ENCODE results near the gene ESYT2.
A peak's percentile ranks its signal among the peaks of the same experiment; 100 is the strongest.

ESYT2 gene

GRCh38 chr7:158821171-158822031, 7.9 kb downstream of the ESYT2 start:
- peak in 1 of 2 donors; percentile 32 for DNase-seq

DNA sequence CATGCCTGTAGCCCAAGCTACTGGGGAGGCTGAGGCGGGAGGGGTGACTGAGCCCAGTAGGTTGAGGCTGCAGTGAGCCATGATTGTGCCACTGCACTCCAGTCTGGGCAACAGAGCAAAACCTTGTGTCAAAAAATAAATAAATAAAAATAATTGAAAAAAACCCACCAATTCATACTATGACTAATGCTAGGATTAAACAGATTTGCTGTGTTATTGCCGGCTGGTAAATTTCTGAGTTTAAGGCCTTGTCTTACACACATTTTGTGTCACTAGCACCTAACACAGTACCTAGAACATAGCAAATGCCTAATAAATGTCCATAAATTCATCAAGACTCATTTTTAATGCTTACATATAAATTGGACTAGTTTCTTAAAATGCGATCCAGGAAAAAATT, 8.7 kb downstream of the ESYT2 start:
- DNase-seq = no peak

DNA sequence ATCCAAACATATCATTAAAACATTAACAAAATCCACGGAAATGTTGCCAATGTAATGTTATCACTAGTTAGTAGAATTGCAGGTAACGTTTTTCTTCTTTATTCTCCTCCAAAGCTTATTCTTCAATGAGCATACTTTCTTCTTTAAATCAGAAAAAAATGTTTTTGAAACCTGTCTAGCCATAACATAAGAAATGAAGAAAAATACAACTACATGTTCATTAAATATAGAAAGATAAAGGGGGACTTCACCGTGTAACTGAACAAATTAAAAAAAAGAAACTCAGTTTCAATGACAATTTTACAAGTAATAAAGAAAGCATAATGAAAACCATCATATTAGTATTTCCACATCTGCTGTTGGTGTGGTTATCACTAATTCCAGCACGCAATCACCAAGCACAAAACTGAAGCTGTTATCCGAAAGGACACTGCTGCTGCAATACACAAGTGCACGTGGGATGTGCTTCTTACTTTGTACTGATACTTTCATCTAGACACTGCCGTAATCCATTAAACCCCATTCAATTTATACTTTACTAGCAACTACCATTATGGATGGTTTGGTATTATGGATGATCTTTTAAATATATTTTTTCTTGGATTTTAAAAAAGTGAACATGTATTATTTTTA, 9.6 kb downstream of the ESYT2 start:
- DNase-seq = no peak

DNA sequence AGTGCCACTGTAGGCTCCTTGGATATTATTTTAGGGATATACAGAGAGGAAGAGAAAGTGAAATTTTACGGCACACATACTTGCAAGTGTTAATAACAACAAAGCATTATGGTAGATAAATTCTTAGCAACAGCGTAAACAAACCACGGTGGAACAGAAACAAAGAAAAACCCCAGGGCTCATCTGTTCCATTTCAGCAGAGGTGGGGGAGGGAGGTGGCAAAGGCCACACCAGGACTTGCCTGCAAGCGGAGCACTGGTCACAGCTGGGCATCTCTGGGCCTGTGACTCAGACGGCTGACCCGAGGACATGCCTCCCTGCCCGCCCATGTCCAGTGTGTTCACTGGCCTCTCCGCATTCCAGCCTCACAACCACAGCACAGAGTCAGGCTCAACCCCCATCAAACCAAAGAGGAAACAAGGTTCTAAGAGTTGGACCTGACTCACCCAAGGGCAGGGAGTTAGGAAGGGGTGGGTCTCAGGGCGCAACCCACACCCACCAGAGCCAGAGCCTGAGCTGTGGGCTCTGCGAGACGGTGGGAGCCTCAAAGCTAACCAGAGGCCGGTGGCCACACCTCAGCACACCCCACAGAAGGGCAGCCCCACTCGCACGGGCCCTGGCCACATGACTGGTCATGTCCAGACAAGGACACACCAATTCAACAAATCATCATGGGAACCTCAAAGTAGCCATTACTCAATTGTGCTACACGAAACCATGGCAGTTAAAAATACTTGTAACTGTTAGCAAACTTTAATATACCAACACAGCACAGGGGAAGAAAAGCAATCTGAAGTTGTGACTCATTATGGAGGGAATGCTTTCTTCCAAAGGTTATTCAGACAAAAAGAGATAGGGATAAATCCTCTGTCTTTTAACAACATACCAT, 10.7 kb downstream of the ESYT2 start:
- DNase-seq = peak; percentile 67 to 79

- DNase-seq = no peak
Observed at GRCh38 chr7:158816995-158817394, 12.3 kb downstream of the ESYT2 start.

DNA sequence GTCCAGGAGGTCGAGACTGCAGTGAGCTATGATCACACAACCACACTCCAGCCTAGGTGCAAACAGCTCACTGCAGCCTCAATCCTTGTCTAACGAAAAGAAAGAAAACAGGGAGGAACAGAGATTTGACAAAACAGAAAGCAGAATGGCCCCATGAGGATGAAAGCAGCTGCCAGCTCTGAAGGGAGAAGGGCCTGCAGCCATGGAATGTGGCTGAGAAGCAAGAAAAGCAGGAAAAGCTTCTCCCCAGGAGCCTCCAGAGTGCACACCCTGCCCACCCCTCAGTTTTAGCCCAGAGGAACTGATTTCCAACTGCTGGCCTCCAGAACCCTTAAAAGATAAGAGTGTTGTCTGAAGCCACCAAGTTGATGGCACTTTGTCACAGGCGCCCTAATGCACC, 13.0 kb downstream of the ESYT2 start:
- no peak for DNase-seq

DNA sequence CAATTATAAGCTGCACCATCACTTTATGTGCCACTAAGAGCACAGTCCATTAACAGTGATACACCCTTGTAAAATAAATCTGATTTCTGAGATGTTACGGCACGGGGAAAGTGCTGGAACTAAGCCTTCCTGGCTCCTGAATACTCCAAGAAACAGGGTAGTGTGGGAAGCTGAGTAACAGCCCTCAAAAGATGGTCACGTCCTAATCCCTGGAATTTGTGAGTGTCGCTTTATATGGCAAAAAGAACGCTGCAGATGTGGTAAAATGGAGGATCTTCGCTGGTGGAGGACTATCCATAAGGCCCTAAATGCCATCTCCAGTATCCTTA, 13.5 kb downstream of the ESYT2 start:
- DNase-seq = no peak

DNA sequence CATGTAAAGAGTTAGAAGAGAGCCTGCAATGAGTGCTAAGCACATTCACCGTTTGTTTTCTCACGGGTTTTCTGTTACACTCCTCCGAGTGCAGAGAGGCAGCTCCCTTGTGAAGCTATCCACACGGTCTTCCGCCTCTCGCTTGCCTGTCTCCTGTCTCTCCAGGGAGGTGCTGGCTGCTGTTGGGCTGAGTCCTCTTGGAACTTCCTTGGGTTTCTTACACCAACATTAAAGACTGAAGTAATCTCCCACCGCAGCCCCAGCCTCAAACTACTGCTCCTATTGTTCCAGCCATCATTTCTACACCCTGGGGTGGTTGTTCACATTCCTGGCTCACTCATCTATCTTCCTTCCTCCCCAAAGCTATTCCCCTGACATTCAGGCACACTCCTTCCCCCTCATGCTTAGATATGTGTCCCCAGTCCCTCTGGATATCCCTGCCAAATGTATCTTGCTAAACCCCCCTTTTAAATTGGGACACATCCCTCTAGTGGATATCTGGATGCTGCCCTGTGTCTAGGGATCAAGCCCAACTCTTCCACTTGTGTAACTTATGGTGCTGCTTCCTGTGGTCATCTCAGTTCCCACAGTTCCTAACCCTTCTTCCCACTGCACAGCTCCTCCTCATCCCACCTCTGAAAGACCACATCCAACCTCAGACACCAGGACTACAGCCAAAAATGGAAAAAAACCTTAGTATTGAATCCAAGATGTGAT, 14.1 kb downstream of the ESYT2 start:
- no peak for DNase-seq

- DNase-seq = no peak
Observed at GRCh38 chr7:158814637-158815036, 14.7 kb downstream of the ESYT2 start.

GRCh38 chr7:158812684-158813083, 16.6 kb downstream of the ESYT2 start:
- DNase-seq = no peak

DNA sequence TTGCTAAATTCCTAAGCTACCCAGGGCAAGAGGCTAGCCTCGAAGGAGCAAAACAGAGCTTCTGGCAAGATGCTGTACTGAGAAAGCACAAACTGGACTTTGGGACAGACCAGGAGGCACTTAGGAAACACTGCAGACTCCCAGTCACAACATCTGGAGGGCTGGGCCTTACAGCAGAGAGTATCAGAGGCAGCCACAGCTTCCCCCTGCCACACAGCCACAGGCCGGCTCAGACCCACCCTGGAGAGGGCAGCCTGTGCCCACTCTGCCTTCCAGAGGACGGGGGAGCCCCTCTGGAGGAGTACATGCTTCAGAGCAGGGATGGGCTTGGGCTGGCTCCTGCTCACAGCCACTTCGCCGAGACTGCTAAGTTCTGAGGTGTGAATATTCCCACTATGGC, 17.4 kb downstream of the ESYT2 start:
- no peak for DNase-seq

GRCh38 chr7:158811461-158811860, 17.8 kb downstream of the ESYT2 start:
- DNase-seq = no peak

DNA sequence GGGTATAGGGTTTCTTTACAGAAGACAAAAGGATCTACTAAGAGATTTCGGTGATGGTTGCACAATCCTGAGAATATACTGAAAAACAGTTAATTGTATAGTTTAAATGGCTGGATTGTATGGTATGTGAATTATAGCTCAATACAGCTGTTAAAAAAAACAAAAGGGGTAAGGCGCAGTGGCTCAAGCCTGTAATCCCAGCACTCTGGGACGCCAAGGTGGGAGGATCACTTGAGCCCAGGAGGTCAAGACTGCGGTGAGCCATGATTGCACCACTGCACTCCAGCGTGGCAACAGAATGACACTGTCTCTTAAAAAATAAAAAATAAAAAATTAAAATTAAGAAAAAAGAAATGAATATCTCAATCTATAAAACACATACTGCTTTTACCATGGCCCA, 18.5 kb downstream of the ESYT2 start:
- DNase-seq = no peak

DNA sequence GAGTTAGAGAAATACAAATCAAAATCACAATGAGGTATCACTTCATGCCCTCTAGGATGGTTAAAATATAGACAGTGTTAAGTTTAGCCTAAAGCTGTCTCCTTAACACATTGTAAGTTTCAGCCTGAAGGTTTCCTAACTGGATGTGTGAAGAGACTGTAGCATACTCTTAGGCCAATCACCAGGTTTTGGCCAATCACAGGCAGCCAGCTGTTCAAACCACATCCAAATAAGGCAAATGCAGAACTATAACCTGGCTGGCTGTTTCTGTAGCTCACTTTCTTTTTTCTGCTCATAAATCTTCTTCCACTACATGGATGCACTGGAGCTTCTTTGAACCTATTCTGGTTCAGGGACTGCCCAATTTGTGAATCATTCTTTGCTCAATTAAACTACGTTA, 19.7 kb downstream of the ESYT2 start:
- peak in 1 of 2 donors; percentile 73 for DNase-seq

GRCh38 chr7:158808126-158808525, 21.2 kb downstream of the ESYT2 start:
- no peak for DNase-seq

- no peak for DNase-seq
Observed at GRCh38 chr7:158805937-158806336, 23.4 kb downstream of the ESYT2 start.

- no peak for DNase-seq
Observed at GRCh38 chr7:158805414-158805813, 23.9 kb downstream of the ESYT2 start.

DNA sequence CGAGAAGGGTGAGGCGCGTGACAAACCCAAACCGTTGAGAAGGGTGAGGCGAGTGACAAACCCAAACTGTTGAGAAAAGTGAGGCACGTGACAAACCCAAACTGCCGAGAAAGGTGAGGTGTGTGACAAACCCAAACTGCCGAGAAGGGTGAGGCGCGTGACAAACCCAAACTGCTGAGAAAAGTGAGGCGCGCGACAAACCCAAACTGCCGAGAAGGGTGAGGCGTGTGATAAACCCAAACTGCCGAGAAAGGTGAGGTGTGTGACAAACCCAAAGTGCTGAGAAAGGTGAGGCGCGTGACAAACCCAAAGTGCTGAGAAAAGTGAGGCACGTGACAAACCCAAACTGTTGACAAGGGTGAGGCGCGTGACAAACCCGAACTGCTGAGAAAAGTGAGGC, 25.0 kb downstream of the ESYT2 start:
- DNase-seq = no peak

- DNase-seq = no peak
Observed at GRCh38 chr7:158803367-158803969, 25.8 kb downstream of the ESYT2 start.

- DNase-seq = no peak
Observed at GRCh38 chr7:158802535-158803366, 26.6 kb downstream of the ESYT2 start.

DNA sequence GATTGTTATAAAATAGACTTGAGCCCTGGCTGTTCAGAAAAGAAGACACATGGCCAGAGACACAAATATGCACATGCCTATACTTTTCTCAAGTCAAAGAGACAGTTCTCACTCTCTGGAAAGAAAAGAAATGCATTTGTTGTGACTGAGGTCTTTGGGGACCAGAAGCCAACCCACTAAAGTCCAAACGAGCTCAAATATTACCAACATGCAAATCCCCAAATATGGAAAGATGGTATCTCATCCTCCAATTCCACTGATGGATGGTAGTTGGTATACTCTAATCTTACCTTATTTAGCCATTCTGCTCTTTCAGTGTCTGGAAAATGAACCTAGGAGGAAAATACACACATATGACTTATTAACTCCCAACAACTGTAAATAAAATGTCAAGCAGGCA, 30.6 kb downstream of the ESYT2 start:
- no peak for DNase-seq

DNA sequence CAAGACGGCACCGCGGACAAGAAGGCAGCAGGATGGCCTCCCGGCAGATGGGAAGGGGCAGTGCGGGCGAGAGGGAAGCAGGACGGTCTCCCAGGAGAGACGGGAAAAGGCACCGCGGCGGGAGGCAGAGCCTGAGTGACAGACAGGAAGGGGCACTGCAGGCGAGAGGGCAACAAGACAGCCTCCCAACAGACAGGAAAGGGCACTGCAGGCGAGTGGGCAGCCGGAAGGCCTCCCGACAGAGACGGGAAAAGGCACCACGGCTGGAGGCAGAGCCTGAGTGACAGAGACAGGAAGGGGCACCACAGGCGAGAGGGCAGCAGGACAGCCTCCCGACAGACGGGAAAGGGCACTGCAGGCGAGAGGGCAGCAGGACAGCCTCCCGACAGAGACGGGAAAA, 32.6 kb downstream of the ESYT2 start:
- DNase-seq = no peak

Measured in bone marrow (tissue), 2 donors.